HepG2 (cell line): ENCODE measurements around the gene SDK2. TPM values are rescaled to one million over a fixed set of nuclear protein-coding genes. Genes with fewer than 3 reads are reported as not detected.

Source experiments
- ATAC-seq: fragments of 200-7000 bp; cut with Tn5 transposase; 3 replicates; pipeline ENCODE4 v1.9.1; 2020; ENCODE audit warnings: mild to moderate bottlenecking, moderate library complexity
- BruUV-seq: library from RNA; stranded (reverse); fragments of 400-500 nt; replicated peaks from 2 replicates; lab custom pipeline; 2021; lab: Mats Ljungman, UMichigan
- CTCF ChIA-PET: fragments of 300-600 bp; formaldehyde crosslinking; extraction: SDS; loops from one replicate; lab custom pipeline; 2021; ENCODE audit warnings: low total read pairs, inconsistent platforms, low intra/inter-chr PET ratio; lab: Yijun Ruan, JAX
- POLR2A ChIA-PET: fragments of 350-600 bp; sonication (Branson Sonifier 250); formaldehyde crosslinking; loops from one replicate; lab custom pipeline; 2020; ENCODE audit warnings: antibody characterized with exemption, inconsistent platforms; lab: Yijun Ruan, JAX
- DNase-seq: peaks from one replicate; pipeline ENCODE4 v3.0.0-alpha.2; 2015; ENCODE audit warnings: low spot score
- FAIRE-seq: peaks from 3 replicates; lab custom pipeline; 2011; peaks lifted over from hg19 to GRCh38; lab: Jason Lieb, UNC
- H2AFZ ChIP-seq: one replicate; pipeline ENCODE4 v1.6.1; 2011; ENCODE audit warnings: low read length, inconsistent platforms
- H3K27ac ChIP-seq: fragments of 300-600 bp; 3 replicates; pipeline ENCODE4 v1.8.0; 2011; ENCODE audit warnings: mixed run types, mild to moderate bottlenecking, mixed read lengths, low read length, inconsistent platforms; ENCODE audit not compliant: insufficient read depth; ENCODE audit errors: extremely low read length
- H3K27me3 ChIP-seq, 2 experiments: fragments of 200-600 bp in 1 of 2; 2 replicates in 1 of 2; 3 replicates in 1 of 2; pipeline versions ENCODE4 v1.6.0 to v1.8.0; 2011; ENCODE audit warnings: low read length in 2 of 2, mild to moderate bottlenecking in 2 of 2, moderate library complexity in 2 of 2, inconsistent platforms in 1 of 2; ENCODE audit not compliant: insufficient read depth in 2 of 2, control insufficient read depth in 1 of 2
- H3K36me3 ChIP-seq, 2 experiments: fragments of 200-600 bp in 1 of 2; replicated peaks in 1 of 2; 2 replicates in 1 of 2; 3 replicates in 1 of 2; pipeline versions ENCODE4 v1.5.1 to v1.8.0; 2011; ENCODE audit warnings: low read length in 2 of 2, inconsistent platforms in 1 of 2; ENCODE audit not compliant: insufficient read depth in 2 of 2, control insufficient read depth in 1 of 2
- H3K4me1 ChIP-seq: 2 replicates; pipeline ENCODE4 v1.5.1; 2012; ENCODE audit warnings: low read length, inconsistent platforms; ENCODE audit not compliant: insufficient read depth
- H3K4me2 ChIP-seq: 2 replicates; pipeline ENCODE4 v1.6.0; 2011; ENCODE audit warnings: low read depth, low read length, inconsistent platforms
- H3K4me3 ChIP-seq, 3 experiments: fragments of 200-600 bp in 1 of 3; sonication (generic), shearing (Covaris generic) in 1 of 3; replicated peaks in 1 of 3; 2 replicates each; pipeline ENCODE4 v1.5.1; 2011 to 2016; ENCODE audit warnings: low read length in 3 of 3, inconsistent platforms in 2 of 3, low read depth in 2 of 3, mild to moderate bottlenecking in 2 of 3, control low read depth in 1 of 3, mixed read lengths in 1 of 3; ENCODE audit not compliant: insufficient read depth in 1 of 3
- H3K79me2 ChIP-seq: one replicate; pipeline ENCODE4 v1.6.1; 2011; ENCODE audit warnings: low read length, inconsistent platforms; ENCODE audit not compliant: insufficient read depth
- H3K9ac ChIP-seq: 2 replicates; pipeline ENCODE4 v1.6.0; 2011; ENCODE audit warnings: mild to moderate bottlenecking, low read depth, low read length, inconsistent platforms; ENCODE audit not compliant: insufficient read depth
- H3K9me3 ChIP-seq: 2 replicates; pipeline ENCODE4 v1.5.1; 2012; ENCODE audit warnings: mild to moderate bottlenecking, low read length
- H4K20me1 ChIP-seq: 2 replicates; pipeline ENCODE4 v1.6.0; 2011; ENCODE audit warnings: inconsistent platforms, mild to moderate bottlenecking, low read length, moderate library complexity; ENCODE audit not compliant: insufficient read depth
- HES4 ChIP-seq: sonication (generic); formaldehyde crosslinking; IDR thresholded peaks from 2 replicates; pipeline ENCODE4 v1.9.0; 2021; ENCODE audit warnings: mild to moderate bottlenecking, missing genetic modification reagents, borderline replicate concordance
- JUN ChIP-seq: sonication (generic); formaldehyde crosslinking; IDR thresholded peaks from 2 replicates; pipeline ENCODE4 v1.4.0; 2020; ENCODE audit warnings: mild to moderate bottlenecking, missing genetic modification reagents
- KLF6 ChIP-seq: IDR thresholded peaks from 2 replicates; pipeline ENCODE4 v1.8.0; 2016; ENCODE audit warnings: missing biosample characterization, missing genetic modification reagents
- RBFOX2 ChIP-seq: fragments of 200-400 bp; formaldehyde crosslinking; IDR thresholded peaks from 2 replicates; pipeline ENCODE4 v1.6.1; 2017; ENCODE audit warnings: low read depth, mild to moderate bottlenecking, low read length
- SATB2 ChIP-seq: sonication (generic); formaldehyde crosslinking; IDR thresholded peaks from 2 replicates; pipeline ENCODE4 v1.5.0; 2020; ENCODE audit warnings: missing genetic modification reagents
- ZBTB20 ChIP-seq: sonication (generic); formaldehyde crosslinking; IDR thresholded peaks from 2 replicates; pipeline ENCODE4 v1.8.1; 2023; ENCODE audit warnings: missing genetic modification reagents, low read depth, mild to moderate bottlenecking, borderline replicate concordance
- ZNF460 ChIP-seq: sonication (generic); formaldehyde crosslinking; IDR thresholded peaks from 2 replicates; pipeline ENCODE4 v1.5.1; 2020; ENCODE audit warnings: missing genetic modification reagents, mild to moderate bottlenecking, borderline replicate concordance
- WGBS: methylation state at CpG from one replicate; pipeline ENCODE4 v1.1.6; 2017; ENCODE audit warnings: low lambda C conversion rate; 5-methylcytosine and 5-hydroxymethylcytosine counted together
- in situ Hi-C: cut with HindIII; loops from 2 replicates; pipeline ENCODE4 v1.10.0; 2017; ENCODE audit warnings: low pct_unique_long_range_greater_than_20kb; ENCODE audit not compliant: extremely low pct_ligation_motif_present
- intact Hi-C: fragments of 100-400 bp; cut with micrococcal nuclease; formaldehyde crosslinking; loops from one replicate; pipeline ENCODE4 v1.10.0; 2022; ENCODE audit not compliant: unreplicated experiment
- polyA plus RNA-seq, 8 experiments: library from polyadenylated mRNA; depleted of rRNA in 3 of 8; stranded (reverse) in 7 of 8; unstranded in 1 of 8; fragments of >200 nt; fragmentation: Illumina TruSeq in 4 of 8; extraction: Trizol in 4 of 8; gene quantifications; 2 replicates each; pipeline versions ENCODE4 v1.2.1 to v1.2.3, GENCODE V29; 2011 to 2016; ENCODE audit warnings: low read depth in 4 of 8, missing spikeins in 1 of 8, mixed read lengths in 1 of 8; ENCODE audit not compliant: insufficient read depth in 1 of 8
- total RNA-seq, 5 experiments: library from RNA; depleted of rRNA; stranded (reverse); fragments of >200 nt; fragmentation: Illumina TruSeq; extraction: Trizol; gene quantifications; 2 replicates each; pipeline ENCODE4 v1.2.3, GENCODE V29; 2016; ENCODE audit warnings: low read depth in 1 of 5
- TF ChIP-seq, protein P1 (sequence below): sonication (generic); formaldehyde crosslinking; IDR thresholded peaks from 2 replicates; pipeline ENCODE4 v1.4.0; 2020; ENCODE audit warnings: mild to moderate bottlenecking, low read depth, missing genetic modification reagents
- TF ChIP-seq, protein P2 (sequence below): sonication (generic); formaldehyde crosslinking; IDR thresholded peaks from 2 replicates; pipeline ENCODE4 v1.9.0; 2021; ENCODE audit warnings: missing genetic modification reagents, mild to moderate bottlenecking, borderline replicate concordance
- TF ChIP-seq, protein P3 (sequence below): sonication (generic); formaldehyde crosslinking; IDR thresholded peaks from 2 replicates; pipeline ENCODE4 v1.8.0; 2022; ENCODE audit warnings: mild to moderate bottlenecking, missing genetic modification reagents, moderate library complexity

Gene SDK2
- total and polyA plus RNA-seq, 2 of the 13 experiments (the other 11 are each of a cell fraction or from before 2014, with no cell fraction given), result not detected

DNA sequence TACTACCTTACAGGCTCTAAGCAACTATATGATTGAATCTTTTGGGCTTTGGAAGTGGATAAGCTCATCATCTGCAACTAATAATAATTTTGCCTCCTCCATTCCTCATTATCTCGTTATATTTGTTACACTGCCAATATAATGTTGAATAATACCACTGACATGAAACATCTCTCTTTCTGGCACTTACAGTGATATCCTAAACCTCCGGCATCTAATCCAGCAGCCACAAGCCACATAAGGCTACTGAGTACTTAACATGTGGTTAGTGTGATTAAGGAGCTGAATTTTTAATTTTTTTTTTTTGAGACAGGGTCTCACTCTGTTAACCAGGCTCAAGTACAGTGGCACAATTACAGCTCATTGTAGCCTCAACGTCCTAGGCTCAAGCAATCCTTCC is 342.1 kb downstream of the SDK2 start (continued):
- no peak for TF ChIP-seq ZBTB20 (CRISPR knock-in tag)
- no peak for TF ChIP-seq SATB2 (CRISPR knock-in tag)

DNA sequence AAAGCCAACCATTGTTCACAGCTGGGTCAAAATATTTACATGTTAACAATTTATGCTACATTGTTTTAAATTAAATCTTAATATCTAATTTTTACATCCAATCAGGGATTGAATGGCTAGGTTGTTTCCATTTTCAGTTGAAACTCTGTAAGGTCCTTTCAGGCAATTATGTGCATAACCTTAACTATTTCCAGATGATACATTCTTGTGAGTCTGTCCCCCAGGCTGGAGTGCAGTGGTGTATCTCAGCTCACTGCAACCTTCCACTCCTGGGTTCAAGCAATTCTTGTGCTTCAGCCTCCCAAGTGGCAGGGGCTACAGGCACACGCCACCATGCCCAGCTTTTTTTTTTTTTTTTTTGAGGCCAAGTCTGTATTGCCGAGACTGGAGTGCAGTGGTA is 342.9 kb downstream of the SDK2 start:
- peaks cover 83% of the 10 kb centered on the region for H3K4me1 ChIP-seq
- no TSS peak for BruUV-seq
- ATAC-seq (no peak), DNase-seq (no peak), FAIRE-seq (no peak)
- peaks cover 56% of the 10 kb centered on the region for H4K20me1 ChIP-seq
- H3K4me2 ChIP-seq, result no peak overlapping the region
- H3K27me3 ChIP-seq, result no peaks in the 10 kb centered on the region
- no peak overlapping the region for H3K9ac ChIP-seq
- ChIA-PET POLR2A (interaction anchor here (1.8 kb wide), 1 partner anchor 9 kb away, joined by 8 read pairs; no protein-coding TSS in a partner anchor), CTCF (no interaction called here)
- no peak overlapping the region for H2AFZ ChIP-seq
- intact Hi-C loops (no loop called here), in situ Hi-C loops (no loop called here)
- WGBS, result 98% methylated on average over 2 of the region's 2 CpGs
- H3K4me3 ChIP-seq, result no peak overlapping the region
- no peaks in the 10 kb centered on the region for H3K9me3 ChIP-seq
- peaks cover 80% of the 10 kb centered on the region for H3K79me2 ChIP-seq
- H3K36me3 ChIP-seq, result peaks cover 6 to 18% of the 10 kb centered on the region in 2 experiments; a peak in 3 of 5 replicates
- TF ChIP-seq, protein P1, sequence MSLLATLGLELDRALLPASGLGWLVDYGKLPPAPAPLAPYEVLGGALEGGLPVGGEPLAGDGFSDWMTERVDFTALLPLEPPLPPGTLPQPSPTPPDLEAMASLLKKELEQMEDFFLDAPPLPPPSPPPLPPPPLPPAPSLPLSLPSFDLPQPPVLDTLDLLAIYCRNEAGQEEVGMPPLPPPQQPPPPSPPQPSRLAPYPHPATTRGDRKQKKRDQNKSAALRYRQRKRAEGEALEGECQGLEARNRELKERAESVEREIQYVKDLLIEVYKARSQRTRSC, result no peak
- TF ChIP-seq, protein P2, sequence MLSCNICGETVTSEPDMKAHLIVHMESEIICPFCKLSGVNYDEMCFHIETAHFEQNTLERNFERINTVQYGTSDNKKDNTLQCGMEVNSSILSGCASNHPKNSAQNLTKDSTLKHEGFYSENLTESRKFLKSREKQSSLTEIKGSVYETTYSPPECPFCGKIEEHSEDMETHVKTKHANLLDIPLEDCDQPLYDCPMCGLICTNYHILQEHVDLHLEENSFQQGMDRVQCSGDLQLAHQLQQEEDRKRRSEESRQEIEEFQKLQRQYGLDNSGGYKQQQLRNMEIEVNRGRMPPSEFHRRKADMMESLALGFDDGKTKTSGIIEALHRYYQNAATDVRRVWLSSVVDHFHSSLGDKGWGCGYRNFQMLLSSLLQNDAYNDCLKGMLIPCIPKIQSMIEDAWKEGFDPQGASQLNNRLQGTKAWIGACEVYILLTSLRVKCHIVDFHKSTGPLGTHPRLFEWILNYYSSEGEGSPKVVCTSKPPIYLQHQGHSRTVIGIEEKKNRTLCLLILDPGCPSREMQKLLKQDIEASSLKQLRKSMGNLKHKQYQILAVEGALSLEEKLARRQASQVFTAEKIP (CRISPR knock-in tag), result no peak
- TF ChIP-seq, protein P3, sequence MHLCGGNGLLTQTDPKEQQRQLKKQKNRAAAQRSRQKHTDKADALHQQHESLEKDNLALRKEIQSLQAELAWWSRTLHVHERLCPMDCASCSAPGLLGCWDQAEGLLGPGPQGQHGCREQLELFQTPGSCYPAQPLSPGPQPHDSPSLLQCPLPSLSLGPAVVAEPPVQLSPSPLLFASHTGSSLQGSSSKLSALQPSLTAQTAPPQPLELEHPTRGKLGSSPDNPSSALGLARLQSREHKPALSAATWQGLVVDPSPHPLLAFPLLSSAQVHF (CRISPR knock-in tag), result no peak
- TF ChIP-seq RBFOX2, result 0 out of 2 replicates have a peak, but pooled peaks have one; percentile 13
- TF ChIP-seq HES4, result no peak
- no peak for TF ChIP-seq KLF6 (CRISPR knock-in tag)
- TF ChIP-seq JUN, result no peak
- TF ChIP-seq ZNF460, result peak; percentile 24; the same call in 1 of the 2 replicates
- no peak overlapping the region for H3K27ac ChIP-seq
